OCI-LY7 (cell line): ENCODE data around the gene GTF3C4. TPM values are rescaled to one million over a fixed set of nuclear protein-coding genes. Genes with fewer than 3 reads are reported as not detected.

Experiments used
- BruUV-seq: library from RNA; stranded (reverse); fragments of 400-500 nt; replicated peaks from 2 replicates; lab custom pipeline; 2021; lab: Mats Ljungman, UMichigan
- CTCF ChIA-PET: fragments of 300-600 bp; sonication (Branson Sonifier 250); formaldehyde crosslinking; loops from one replicate; lab custom pipeline; 2022; ENCODE audit warnings: antibody characterized with exemption; ENCODE audit not compliant: unreplicated experiment; lab: Charles Lee
- POLR2A ChIA-PET: fragments of 300-600 bp; sonication (Branson Sonifier 250); formaldehyde crosslinking; loops from one replicate; lab custom pipeline; 2022; ENCODE audit warnings: antibody characterized with exemption; lab: Charles Lee
- DNase-seq: peaks from one replicate; pipeline ENCODE4 v3.0.0-alpha.2; 2015; ENCODE audit warnings: low spot score
- H2AFZ ChIP-seq: fragments of 200-600 bp; sonication (generic), shearing (Covaris generic); 2 replicates; pipeline ENCODE4 v1.6.1; 2014; ENCODE audit warnings: mild to moderate bottlenecking, antibody characterized with exemption, low read length, moderate library complexity
- H3K27ac ChIP-seq: fragments of 200-600 bp; sonication (generic); 2 replicates; pipeline ENCODE4 v1.5.1; 2014; ENCODE audit warnings: mixed run types, low read depth, mild to moderate bottlenecking, moderate library complexity, low read length, inconsistent platforms; ENCODE audit not compliant: poor library complexity, severe bottlenecking
- H3K36me3 ChIP-seq: fragments of 200-600 bp; sonication (generic); 2 replicates; pipeline ENCODE4 v1.6.1; 2014; ENCODE audit warnings: mild to moderate bottlenecking, antibody characterized with exemption, low read length, moderate library complexity, mixed read lengths; ENCODE audit not compliant: insufficient read depth
- H3K4me1 ChIP-seq: fragments of 200-600 bp; sonication (generic); 2 replicates; pipeline ENCODE4 v1.5.1; 2014; ENCODE audit warnings: mild to moderate bottlenecking, low read length; ENCODE audit not compliant: insufficient read depth, poor library complexity, severe bottlenecking
- H3K4me2 ChIP-seq: fragments of 200-600 bp; sonication (generic); 2 replicates; pipeline ENCODE4 v1.6.1; 2014; ENCODE audit warnings: mild to moderate bottlenecking, low read length
- H3K4me3 ChIP-seq: fragments of 200-600 bp; sonication (generic); 2 replicates; pipeline ENCODE4 v1.5.1; 2014; ENCODE audit warnings: mild to moderate bottlenecking, low read depth, low read length; ENCODE audit not compliant: poor library complexity, severe bottlenecking
- H3K79me2 ChIP-seq: fragments of 200-600 bp; sonication (generic); 2 replicates; pipeline ENCODE4 v1.6.1; 2016; ENCODE audit warnings: low read depth, mild to moderate bottlenecking, low read length, moderate library complexity, mixed read lengths; ENCODE audit not compliant: insufficient read depth
- H3K9me2 ChIP-seq: fragments of 200-600 bp; sonication (generic); 2 replicates; pipeline ENCODE4 v1.6.1; 2016; ENCODE audit warnings: mild to moderate bottlenecking, low read length, mixed read lengths; ENCODE audit not compliant: insufficient read depth
- H3K9me3 ChIP-seq: fragments of 200-600 bp; sonication (generic); 2 replicates; pipeline ENCODE4 v1.6.1; 2014; ENCODE audit warnings: mild to moderate bottlenecking, mixed run types, low read length, mixed read lengths
- H4K20me1 ChIP-seq: fragments of 200-600 bp; sonication (generic); 2 replicates; pipeline ENCODE4 v1.6.1; 2014; ENCODE audit warnings: mild to moderate bottlenecking, antibody characterized with exemption, low read length, moderate library complexity, mixed read lengths; ENCODE audit not compliant: insufficient read depth
- EZH2phosphoT487 ChIP-seq: fragments of 200-600 bp; sonication (generic); IDR thresholded peaks from 2 replicates; pipeline ENCODE4 v1.6.1; 2018; ENCODE audit warnings: low read depth, borderline replicate concordance, mild to moderate bottlenecking, mixed run types, antibody characterized with exemption, low read length, moderate library complexity, mixed read lengths
- intact Hi-C: fragments of 100-400 bp; cut with micrococcal nuclease; formaldehyde crosslinking; loops from one replicate; pipeline ENCODE4 v1.10.0; 2022; ENCODE audit not compliant: unreplicated experiment
- total RNA-seq, 2 experiments: library from RNA; depleted of rRNA in 1 of 2; stranded (reverse); fragments of >200 nt in 1 of 2; shearing (Covaris generic) in 1 of 2; gene quantifications; 2 replicates each; pipeline ENCODE4 v1.2.3, GENCODE V29; 2014 to 2022
- TF ChIP-seq, protein P1 (sequence below): fragments of 200-600 bp; sonication (generic); conservative IDR thresholded peaks from 2 replicates; pipeline ENCODE4 v1.5.1; 2014; ENCODE audit warnings: mild to moderate bottlenecking, antibody characterized with exemption, low read length, moderate library complexity, mixed read lengths

Gene GTF3C4
- total RNA-seq, 2 experiments from 2014 or later, result 15.7 to 19.0 TPM

DNA sequence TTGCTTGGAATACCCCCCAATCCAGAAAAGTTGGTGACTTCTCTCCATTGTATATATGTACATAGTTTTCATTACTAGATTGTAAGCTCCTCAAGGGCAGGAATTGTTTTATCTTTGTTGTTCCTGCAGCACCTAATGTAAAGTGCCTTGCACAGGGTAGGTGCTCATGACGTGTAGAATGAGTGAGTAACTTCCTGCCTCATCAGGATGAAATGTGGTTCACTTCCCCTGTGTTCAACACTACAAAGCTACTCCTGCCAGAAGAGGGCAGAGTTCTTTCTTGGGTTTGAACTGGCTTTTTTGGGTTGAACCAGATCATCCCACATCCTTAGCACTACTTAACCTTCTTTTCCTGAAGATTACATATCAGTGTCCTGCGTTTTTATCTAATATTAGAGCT is 23.9 kb downstream of the GTF3C4 start:
- Histone ChIP-seq H3K9me3 (peaks cover 28% of the 10 kb centered on the region; the same call in 1 of the 2 replicates), H3K4me2 (no peak overlapping the region), H3K4me3 (no peak overlapping the region), H3K4me1 (no peaks in the 10 kb centered on the region), H3K79me2 (no peaks in the 10 kb centered on the region), H3K9me2 (no peaks in the 10 kb centered on the region), H2AFZ (no peak overlapping the region), H3K36me3 (peaks cover 53% of the 10 kb centered on the region), H3K27ac (no peak overlapping the region), H4K20me1 (no peaks in the 10 kb centered on the region)
- BruUV-seq, result no TSS peak
- ChIA-PET POLR2A (interaction anchor here (0.9 kb wide), 1 partner anchor 49 kb away, joined by 4 read pairs; no protein-coding TSS in a partner anchor), CTCF (no interaction called here)
- intact Hi-C loops, result no loop called here
- peak; percentile 23 for DNase-seq
- TF ChIP-seq, protein P1, sequence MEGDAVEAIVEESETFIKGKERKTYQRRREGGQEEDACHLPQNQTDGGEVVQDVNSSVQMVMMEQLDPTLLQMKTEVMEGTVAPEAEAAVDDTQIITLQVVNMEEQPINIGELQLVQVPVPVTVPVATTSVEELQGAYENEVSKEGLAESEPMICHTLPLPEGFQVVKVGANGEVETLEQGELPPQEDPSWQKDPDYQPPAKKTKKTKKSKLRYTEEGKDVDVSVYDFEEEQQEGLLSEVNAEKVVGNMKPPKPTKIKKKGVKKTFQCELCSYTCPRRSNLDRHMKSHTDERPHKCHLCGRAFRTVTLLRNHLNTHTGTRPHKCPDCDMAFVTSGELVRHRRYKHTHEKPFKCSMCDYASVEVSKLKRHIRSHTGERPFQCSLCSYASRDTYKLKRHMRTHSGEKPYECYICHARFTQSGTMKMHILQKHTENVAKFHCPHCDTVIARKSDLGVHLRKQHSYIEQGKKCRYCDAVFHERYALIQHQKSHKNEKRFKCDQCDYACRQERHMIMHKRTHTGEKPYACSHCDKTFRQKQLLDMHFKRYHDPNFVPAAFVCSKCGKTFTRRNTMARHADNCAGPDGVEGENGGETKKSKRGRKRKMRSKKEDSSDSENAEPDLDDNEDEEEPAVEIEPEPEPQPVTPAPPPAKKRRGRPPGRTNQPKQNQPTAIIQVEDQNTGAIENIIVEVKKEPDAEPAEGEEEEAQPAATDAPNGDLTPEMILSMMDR, result peak; percentile 64
- TF ChIP-seq EZH2phosphoT487, result no peak

DNA sequence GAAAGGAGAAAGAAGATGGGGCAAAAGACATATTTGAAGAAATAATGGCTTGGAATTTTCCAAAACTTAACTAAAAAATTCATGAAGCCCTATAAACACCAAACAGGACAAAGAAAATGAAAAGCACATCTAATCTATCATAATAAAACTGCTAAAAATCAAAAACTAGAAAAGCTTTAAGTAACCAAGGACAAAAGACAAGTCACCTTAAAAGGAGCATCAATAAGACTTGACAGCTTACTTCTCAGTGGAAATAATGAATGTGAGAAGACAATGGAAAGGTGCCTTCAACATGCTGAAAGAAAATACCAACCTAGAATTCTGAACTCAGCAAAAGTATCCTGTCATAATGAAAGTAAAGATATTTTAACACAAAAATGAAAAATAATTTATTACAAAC is 27.0 kb downstream of the GTF3C4 start:
- no peak overlapping the region for H3K4me3 ChIP-seq
- H3K27ac ChIP-seq, result no peak overlapping the region
- H3K4me1 ChIP-seq, result no peaks in the 10 kb centered on the region
- no peak for TF ChIP-seq EZH2phosphoT487
- TF ChIP-seq, protein P1, result no peak
- peaks cover 22% of the 10 kb centered on the region for H3K36me3 ChIP-seq
- intact Hi-C loops, result no loop called here
- CTCF ChIA-PET, result interaction anchor here (0.5 kb wide), 1 partner anchor 850 kb away, joined by 3 read pairs; no protein-coding TSS in a partner anchor
- H2AFZ ChIP-seq, result no peak overlapping the region
- no TSS peak for BruUV-seq
- H3K9me2 ChIP-seq, result no peaks in the 10 kb centered on the region
- H3K79me2 ChIP-seq, result no peaks in the 10 kb centered on the region
- H3K9me3 ChIP-seq, result peaks cover 33% of the 10 kb centered on the region; the same call in 1 of the 2 replicates
- POLR2A ChIA-PET, result no interaction called here
- peak; percentile 7 for DNase-seq
- H4K20me1 ChIP-seq, result no peaks in the 10 kb centered on the region
- no peak overlapping the region for H3K4me2 ChIP-seq

DNA sequence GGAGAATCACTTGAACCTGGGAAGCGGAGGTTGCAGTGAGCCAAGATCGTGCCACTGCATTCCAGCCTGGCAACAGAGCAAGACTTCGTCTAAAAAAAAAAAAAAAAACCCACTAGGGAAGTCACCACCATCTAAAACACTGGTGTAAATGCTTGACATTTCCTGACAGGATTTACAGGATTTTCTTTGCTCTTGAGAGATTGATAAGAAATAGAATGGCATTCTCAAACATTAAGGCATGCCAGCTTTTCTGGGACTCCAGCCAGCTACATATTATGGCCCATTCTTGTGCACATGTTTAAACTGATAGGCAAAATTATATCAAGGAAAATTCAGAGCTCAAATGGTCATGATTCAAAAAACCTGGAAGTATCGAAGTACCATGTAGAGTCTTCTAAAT is 28.7 kb downstream of the GTF3C4 start:
- H4K20me1 ChIP-seq, result no peaks in the 10 kb centered on the region
- CTCF ChIA-PET, result no interaction called here
- BruUV-seq, result no TSS peak
- H3K36me3 ChIP-seq, result peaks cover 5% of the 10 kb centered on the region
- no peak overlapping the region for H2AFZ ChIP-seq
- POLR2A ChIA-PET, result interaction anchor here (0.7 kb wide), 2 partner anchors 1521 to 1927 kb away, joined by 5 to 6 read pairs; no protein-coding TSS in a partner anchor
- H3K79me2 ChIP-seq, result no peaks in the 10 kb centered on the region
- TF ChIP-seq EZH2phosphoT487, result no peak
- TF ChIP-seq, protein P1, result no peak
- no peak for DNase-seq
- peaks cover 33% of the 10 kb centered on the region; the same call in 1 of the 2 replicates for H3K9me3 ChIP-seq
- no peaks in the 10 kb centered on the region for H3K9me2 ChIP-seq
- intact Hi-C loops, result no loop called here
- no peak overlapping the region for H3K4me3 ChIP-seq
- no peaks in the 10 kb centered on the region for H3K4me1 ChIP-seq
- no peak overlapping the region for H3K4me2 ChIP-seq
- H3K27ac ChIP-seq, result no peak overlapping the region
